ENCODE data around the gene PNPLA7. TPM values are rescaled to one million over a fixed set of nuclear protein-coding genes. Genes with fewer than 3 reads are reported as not detected.

PNPLA7 gene
- polyA plus RNA-seq, 1 of the 3 experiments (the other 2 are of a cell fraction): 0.99 TPM

GRCh38 chr9:137464291-137464999, 85.8 kb downstream of the PNPLA7 start:
- Histone ChIP-seq H3K4me3 (ENCODE audit: low read depth in 2 of 2, low read length in 1 of 2) (no peak overlapping the region), H3K9me3 (no peaks in the 10 kb centered on the region), H3K9ac (no peak overlapping the region), H2AFZ (ENCODE audit: low read depth) (no peak overlapping the region), H3K9me2 (no peaks in the 10 kb centered on the region), H3F3A (replicated peaks; ENCODE audit: insufficient read depth) (no peaks in the 10 kb centered on the region), H3K79me2 (ENCODE audit: insufficient read depth) (no peaks in the 10 kb centered on the region), H3K4me1 (ENCODE audit: control insufficient read depth in 1 of 2, insufficient read depth in 2 of 2, low read depth in 1 of 2, low read length in 1 of 2) (peaks cover 3 to 4% of the 10 kb centered on the region in 2 experiments; a peak in 2 of 4 replicates), H3K4me2 (no peak overlapping the region), H4K20me1 (ENCODE audit: insufficient read depth) (no peaks in the 10 kb centered on the region), H3K36me3 (replicated peaks in 1 of 2; ENCODE audit: control insufficient read depth in 1 of 2, insufficient read depth in 2 of 2, low read length in 1 of 2) (no peaks in the 10 kb centered on the region), H3K27ac (ENCODE audit: low read depth in 2 of 2, low read length in 1 of 2) (no peak overlapping the region), H3K27me3 (ENCODE audit: insufficient read depth) (no peaks in the 10 kb centered on the region)
- CTCF ChIA-PET: interaction anchor here (1.4 kb wide), 1 partner anchor 42 kb away, joined by 3 read pairs; the partner anchor contains the start of gene EXD3
- no peak for DNase-seq
- POLR2A ChIA-PET: no interaction called here
- TF ChIP-seq IRF3 (IDR thresholded peaks at IDR 0.05; ENCODE audit: low read depth, low read length) (no peak), MEF2A (IDR thresholded peaks at IDR 0.05; ENCODE audit: borderline replicate concordance, low read depth) (no peak), GATA2 (CRISPR knock-in tag; IDR thresholded peaks at IDR 0.05) (no peak), MXI1 (IDR thresholded peaks at IDR 0.05; ENCODE audit: low read depth, low read length) (no peak), TCF12 (IDR thresholded peaks at IDR 0.05) (no peak), ELF1 (IDR thresholded peaks at IDR 0.05) (no peak)
- WGBS (ENCODE audit: low lambda C conversion rate): 89% methylated on average over 11 of the region's 28 CpGs

GRCh38 chr9:137463931-137464290, 86.3 kb downstream of the PNPLA7 start:
- H3K36me3 ChIP-seq (replicated peaks in 1 of 2; ENCODE audit: control insufficient read depth in 1 of 2, insufficient read depth in 2 of 2, low read length in 1 of 2): no peaks in the 10 kb centered on the region
- H3K9me2 ChIP-seq: no peaks in the 10 kb centered on the region
- H3K27ac ChIP-seq (ENCODE audit: low read depth in 2 of 2, low read length in 1 of 2): no peak overlapping the region
- H3K4me1 ChIP-seq (ENCODE audit: control insufficient read depth in 1 of 2, insufficient read depth in 2 of 2, low read depth in 1 of 2, low read length in 1 of 2): peaks cover 4 to 5% of the 10 kb centered on the region in 2 experiments; a peak in 2 of 4 replicates
- no peaks in the 10 kb centered on the region for H3F3A ChIP-seq (replicated peaks; ENCODE audit: insufficient read depth)
- no peaks in the 10 kb centered on the region for H4K20me1 ChIP-seq (ENCODE audit: insufficient read depth)
- 87% methylated on average over 16 of the region's 18 CpGs for WGBS (ENCODE audit: low lambda C conversion rate)
- no peak overlapping the region for H3K9ac ChIP-seq
- H2AFZ ChIP-seq (ENCODE audit: low read depth): no peak overlapping the region
- TF ChIP-seq RCOR1 (IDR thresholded peaks at IDR 0.05; ENCODE audit: low read length): no peak
- TF ChIP-seq EP300 (IDR thresholded peaks at IDR 0.05; ENCODE audit: borderline replicate concordance in 1 of 2, low read depth in 1 of 2, low read length in 1 of 2): no peak
- TF ChIP-seq GATA2 (CRISPR knock-in tag; IDR thresholded peaks at IDR 0.05): no peak
- no peak for TF ChIP-seq TCF12 (IDR thresholded peaks at IDR 0.05)
- no peak for TF ChIP-seq IRF3 (IDR thresholded peaks at IDR 0.05; ENCODE audit: low read depth, low read length)
- no peak for TF ChIP-seq ZBTB33 (IDR thresholded peaks at IDR 0.05; ENCODE audit: borderline replicate concordance, low read depth)
- no peak for TF ChIP-seq TEAD4 (IDR thresholded peaks at IDR 0.05; ENCODE audit: borderline replicate concordance, insufficient read depth)
- no peak for TF ChIP-seq NFIC (IDR thresholded peaks at IDR 0.05; ENCODE audit: borderline replicate concordance)
- no peak for TF ChIP-seq USF1 (IDR thresholded peaks at IDR 0.05; ENCODE audit: borderline replicate concordance, low read depth)
- TF ChIP-seq RXRA (IDR thresholded peaks at IDR 0.05; ENCODE audit: borderline replicate concordance, low read depth): no peak
- no peak for TF ChIP-seq MEF2A (IDR thresholded peaks at IDR 0.05; ENCODE audit: borderline replicate concordance, low read depth)
- TF ChIP-seq NRF1 (IDR thresholded peaks at IDR 0.05; ENCODE audit: low read depth, low read length): no peak
- no peak for TF ChIP-seq CHD2 (IDR thresholded peaks at IDR 0.05; ENCODE audit: low read length, partially characterized antibody)
- no peak for TF ChIP-seq TAF1 (IDR thresholded peaks at IDR 0.05; ENCODE audit: borderline replicate concordance, low read depth, low read length)
- no peak for TF ChIP-seq FOXJ3 (CRISPR knock-in tag; IDR thresholded peaks at IDR 0.05)
- no peak for TF ChIP-seq RAD21 (IDR thresholded peaks at IDR 0.05; ENCODE audit: low read length)
- no peaks in the 10 kb centered on the region for H3K27me3 ChIP-seq (ENCODE audit: insufficient read depth)
- ChIA-PET POLR2A (no interaction called here), CTCF (interaction anchor here (1.4 kb wide), 1 partner anchor 41 kb away, joined by 3 read pairs; the partner anchor contains the start of gene EXD3)
- no peak for DNase-seq
- no peaks in the 10 kb centered on the region for H3K9me3 ChIP-seq
- no peak overlapping the region for H3K4me3 ChIP-seq (ENCODE audit: low read depth in 2 of 2, low read length in 1 of 2)
- H3K79me2 ChIP-seq (ENCODE audit: insufficient read depth): no peaks in the 10 kb centered on the region
- no peak overlapping the region for H3K4me2 ChIP-seq

All from SK-N-SH (cell line).